Activated gamma-delta T cell treated with Interleukin-2 at 50 U/mL for 16 hours (primary cell): ENCODE data around the gene RAVER1.
"Not testable (repeated sequence)": the region's sequence is repeated elsewhere in the genome, so short reads cannot be mapped to it uniquely, and the experiment has no call there.

Experiments used
- DNase-seq: peaks from one replicate; pipeline ENCODE4 v3.0.0-alpha.2; 2020

Gene RAVER1

DNA sequence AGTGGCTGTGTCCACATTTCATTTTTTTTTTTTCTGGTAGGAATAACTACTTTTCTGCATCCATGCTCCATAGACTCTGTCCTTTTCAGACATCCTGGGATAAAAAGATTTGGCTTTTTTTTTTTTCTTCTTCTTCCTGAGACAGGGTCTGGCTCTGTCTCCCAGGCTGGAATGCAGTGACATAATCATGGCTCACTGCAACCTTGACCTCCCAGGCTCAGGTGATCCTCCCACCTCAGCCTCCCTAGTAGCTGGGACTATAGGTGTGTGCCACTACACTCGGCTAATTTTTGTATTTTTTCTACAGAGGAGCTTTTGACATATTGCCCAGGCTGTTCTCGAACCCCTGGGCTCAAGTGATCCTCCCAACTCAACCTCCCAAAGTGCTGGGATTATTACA, 10.2 kb upstream of the RAVER1 start:
- no peak for DNase-seq

DNA sequence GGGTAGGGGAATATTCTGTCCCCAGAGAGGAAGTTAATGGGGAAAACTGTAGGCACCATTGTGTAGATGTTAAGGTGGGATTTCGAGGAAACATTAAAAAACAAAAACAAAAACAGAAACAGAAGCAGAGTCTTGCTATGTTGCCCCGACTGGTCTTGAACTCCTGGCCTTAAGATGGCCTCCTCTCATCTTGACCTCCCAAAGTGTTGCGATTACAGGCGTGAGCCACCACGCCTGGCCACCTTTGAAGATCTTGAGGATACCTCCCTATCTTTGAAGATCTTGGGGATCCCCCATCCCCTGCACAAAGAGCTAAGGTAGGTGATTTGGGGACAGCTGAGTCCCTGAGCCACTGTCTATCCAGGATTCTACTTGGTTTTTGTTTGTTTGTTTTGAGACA, 6.6 kb upstream of the RAVER1 start:
- DNase-seq = no peak

DNA sequence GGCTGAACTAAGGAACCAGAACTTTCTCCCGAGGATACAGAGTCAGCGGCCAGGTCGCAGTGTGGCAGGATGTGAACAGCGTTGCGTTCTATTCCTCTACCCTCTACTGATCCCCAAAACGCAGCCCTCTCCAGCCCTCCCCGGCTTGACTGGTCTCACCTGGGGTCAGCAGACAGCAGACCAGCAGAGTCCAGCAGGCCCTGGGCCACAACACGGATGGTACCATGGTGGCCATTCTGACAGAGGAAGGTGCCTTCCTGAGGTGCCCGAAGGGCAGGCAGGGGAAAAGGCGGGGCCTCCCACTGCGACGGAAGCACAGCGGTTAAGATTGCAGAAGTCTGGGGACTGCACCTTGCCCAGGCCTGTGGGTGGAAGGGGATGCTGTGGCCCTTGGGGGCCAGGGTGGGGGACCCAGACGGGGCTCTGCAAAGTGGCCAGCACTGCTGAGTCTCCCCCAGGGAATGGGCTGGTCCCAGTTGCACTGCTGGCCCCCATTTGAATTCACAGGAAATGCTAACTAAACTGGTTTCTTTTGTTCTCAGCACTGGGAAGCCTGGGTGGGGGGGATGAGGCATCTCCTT, 6.1 kb upstream of the RAVER1 start, which contains the start of gene ICAM3:
ICAM3 (minus strand) TSS at position 245 of the 581 bp plus-strand sequence; CDS start at position 235, 10 bp downstream.
- DNase-seq = peak; percentile 68

DNA sequence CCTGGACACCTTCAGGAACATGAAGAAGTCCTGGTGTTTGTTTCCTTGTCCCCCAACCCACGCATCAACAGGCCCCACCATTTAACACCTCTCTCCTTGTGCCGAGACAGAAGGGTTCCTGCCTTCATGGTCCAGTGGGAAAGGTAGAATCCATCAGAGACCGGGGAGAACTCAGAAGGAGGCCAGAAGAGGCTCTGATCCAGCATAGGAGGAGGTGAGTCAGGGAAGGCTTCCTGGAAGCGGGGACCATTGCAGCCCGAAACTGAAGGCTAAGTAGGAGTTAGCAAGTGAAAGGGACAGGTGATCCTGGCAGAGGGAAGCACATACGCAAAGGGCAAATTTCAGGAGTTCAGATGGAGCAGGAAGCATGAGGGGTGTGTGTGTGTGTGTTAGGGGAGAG, 5.6 kb upstream of the RAVER1 start:
- no peak for DNase-seq

DNA sequence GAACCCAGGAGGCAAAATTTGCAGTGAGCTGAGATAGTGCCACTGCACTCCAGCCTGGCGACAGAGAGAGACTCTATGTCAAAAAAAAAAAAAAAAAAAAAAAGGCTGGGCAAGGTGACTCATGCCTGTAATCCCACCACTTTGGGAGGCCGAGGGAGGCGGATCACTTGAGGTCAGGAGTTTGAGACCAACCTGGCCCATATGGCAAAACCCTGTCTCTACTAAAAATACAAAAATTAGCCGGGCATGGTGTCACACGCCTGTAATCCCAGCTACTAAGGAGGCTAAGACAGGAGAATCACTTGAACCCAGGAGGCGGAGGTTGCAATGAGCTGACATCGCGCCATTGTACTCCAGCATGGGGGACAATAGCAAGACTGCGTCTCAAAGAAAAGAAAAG, 3.4 kb upstream of the RAVER1 start:
- DNase-seq = not testable (repeated sequence)

DNA sequence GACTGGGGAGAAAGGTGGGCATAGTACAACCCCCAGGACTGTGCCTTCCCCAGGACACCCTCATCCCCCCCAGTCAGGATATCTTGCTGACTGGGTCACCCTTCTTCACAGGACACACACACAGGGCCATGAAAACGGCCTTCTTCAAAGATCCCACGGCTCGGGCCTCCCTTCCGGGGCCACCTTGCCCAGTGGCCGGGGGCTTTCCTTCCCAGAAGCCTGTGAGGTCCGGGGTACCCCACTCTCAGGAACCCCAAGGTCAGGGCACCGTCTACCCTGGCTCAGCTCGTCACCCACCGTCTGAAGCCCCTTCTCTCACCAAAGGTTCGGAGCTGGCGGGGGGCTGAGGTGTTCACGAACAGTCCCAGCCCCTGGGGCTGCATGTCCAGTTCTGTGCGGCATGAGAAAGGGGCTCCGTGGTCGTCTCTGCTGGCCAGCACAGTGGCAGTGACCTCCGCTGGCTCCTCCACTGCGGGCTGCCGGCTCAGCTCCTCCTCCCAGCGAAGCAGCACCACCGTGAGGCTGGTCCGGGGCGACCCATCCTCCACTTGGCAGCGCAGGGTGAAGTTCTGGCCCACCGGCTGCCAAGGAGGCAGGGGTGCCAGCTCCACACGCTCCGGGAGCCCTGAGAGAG, 2.1 kb upstream of the RAVER1 start:
- DNase-seq = no peak

DNA sequence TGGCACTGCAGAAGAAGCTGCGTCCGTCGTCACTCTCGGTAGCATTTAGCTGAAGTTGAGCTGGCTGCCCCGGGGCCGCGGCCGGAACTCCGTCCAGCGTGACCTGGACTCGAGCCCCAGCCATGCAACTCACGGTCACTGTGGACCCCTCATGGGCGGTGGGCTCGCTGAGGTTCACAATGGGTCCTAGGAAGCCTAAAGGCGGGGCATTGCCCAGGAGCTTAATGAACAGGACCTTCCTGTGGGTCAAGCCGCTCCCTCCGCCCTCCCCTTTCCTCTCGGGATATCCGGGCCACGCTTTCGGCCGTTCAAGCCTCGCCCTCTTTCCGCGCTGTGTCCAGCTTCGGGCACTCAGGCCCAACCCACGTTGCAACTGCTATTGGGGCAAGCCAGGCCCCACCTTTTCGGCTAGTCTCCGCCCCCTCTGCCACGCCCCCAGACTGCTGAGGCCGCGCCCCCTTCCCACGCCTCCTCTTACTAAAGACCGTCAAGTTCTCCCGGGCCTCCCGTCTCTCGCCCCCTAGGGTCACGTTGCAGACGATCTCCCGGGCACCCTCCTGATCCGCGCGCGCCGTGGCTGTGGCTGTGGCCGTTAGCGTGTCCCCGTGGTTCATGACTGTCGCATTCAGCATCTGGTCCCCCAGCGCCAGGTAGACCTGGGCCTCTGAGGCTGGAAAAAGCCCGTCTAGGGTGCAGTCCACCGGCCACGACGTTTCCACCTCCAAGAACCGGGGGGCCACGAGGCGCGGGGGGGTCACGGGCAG, 1.4 kb upstream of the RAVER1 start:
- DNase-seq = no peak

DNA sequence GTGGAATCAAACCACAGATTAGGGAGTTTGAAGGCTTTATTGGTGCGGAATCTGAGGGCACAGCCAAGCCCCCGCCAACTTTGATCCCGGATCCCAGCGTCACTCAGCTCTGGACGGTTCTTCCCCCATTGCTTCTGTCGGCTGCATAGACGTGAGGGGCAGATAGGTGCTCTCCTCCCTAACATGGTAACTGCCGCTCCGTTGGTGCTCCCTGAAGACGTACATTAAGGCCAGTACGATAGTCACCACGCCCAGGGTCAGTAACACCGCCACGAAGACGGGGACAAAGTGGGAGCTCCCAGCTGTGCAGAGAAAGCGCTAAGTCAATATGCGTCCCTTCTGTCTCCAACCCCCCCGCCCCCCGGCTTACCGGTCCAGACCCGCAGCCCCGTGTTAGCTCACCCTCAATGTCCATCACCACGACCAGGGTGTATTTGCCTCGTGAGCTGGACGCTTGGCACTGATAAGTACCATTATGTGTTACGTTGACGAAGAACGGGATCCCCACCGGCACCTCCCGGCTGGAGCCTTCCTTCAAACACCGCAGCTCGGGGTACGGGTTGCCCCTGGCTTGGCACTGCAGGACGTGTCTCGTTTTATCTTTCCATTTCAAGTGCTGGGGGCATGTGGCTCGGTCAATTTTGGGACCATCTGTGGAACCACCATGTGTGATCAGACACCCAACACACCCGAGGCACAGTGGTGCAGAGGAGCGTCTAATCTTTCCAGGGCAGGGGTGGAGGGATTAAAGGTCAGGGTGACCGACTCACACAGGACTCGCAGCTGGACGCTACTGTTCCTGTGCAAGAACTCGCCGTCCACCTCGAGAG, 644 bp upstream of the RAVER1 start:
- no peak for DNase-seq

DNA sequence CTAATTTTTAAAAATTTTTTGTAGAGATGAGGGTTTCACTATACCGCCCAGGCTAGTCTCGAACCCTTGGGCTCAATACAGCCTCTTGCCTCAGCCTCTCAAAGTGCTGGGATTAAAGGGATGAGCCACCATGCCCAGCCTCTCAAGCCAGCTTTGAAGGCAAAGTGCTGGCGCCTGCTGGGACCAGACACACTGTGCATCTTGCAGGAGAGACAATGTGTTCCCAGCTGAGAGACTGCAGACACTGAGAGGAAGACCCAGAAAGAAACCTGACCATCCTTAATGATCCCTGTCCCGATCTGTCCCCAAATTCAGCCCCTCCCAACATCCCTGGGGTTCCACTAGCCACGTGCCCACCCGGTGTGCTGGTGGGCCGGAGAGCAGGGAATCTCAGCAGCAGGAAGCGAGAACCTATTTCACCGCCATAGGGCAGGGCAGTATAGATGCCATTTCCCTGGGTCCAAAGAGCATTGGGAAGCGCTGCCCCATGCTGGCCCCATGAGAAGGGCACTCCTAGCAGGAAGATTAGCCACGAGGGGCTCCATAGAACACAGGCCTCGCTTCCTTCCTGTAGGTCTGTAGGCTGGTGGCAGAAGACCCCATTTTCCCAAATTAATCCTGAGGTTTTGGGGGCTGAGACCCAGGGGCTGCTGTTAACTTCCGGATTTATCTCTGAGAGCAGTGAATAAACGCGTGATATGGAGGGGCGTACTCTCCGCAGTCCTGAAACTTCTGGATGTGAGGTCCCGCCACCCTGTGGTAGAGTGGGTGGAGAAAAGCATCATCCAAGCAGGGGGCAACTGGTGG, 968 bp downstream of the RAVER1 start:
- no peak for DNase-seq

DNA sequence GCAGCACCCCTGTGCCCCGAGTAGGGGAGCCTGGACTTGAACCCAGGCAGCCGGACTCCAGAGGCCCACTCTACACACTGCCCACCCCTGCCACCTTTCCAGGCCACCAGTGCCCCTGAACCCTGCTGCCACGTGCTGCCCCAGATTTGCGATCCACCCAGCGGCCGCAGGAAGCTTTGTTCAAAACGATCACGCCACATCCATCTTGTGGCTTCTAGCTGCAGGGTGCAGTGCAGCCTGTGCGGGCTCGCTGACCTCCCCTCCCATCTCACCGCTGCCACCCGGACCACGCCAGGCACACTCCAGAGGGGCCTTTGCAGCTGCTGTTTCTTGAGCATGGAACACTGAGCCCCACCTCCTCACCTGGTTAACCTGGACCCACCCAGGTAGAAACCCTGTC, 3.8 kb downstream of the RAVER1 start:
- no peak for DNase-seq

DNA sequence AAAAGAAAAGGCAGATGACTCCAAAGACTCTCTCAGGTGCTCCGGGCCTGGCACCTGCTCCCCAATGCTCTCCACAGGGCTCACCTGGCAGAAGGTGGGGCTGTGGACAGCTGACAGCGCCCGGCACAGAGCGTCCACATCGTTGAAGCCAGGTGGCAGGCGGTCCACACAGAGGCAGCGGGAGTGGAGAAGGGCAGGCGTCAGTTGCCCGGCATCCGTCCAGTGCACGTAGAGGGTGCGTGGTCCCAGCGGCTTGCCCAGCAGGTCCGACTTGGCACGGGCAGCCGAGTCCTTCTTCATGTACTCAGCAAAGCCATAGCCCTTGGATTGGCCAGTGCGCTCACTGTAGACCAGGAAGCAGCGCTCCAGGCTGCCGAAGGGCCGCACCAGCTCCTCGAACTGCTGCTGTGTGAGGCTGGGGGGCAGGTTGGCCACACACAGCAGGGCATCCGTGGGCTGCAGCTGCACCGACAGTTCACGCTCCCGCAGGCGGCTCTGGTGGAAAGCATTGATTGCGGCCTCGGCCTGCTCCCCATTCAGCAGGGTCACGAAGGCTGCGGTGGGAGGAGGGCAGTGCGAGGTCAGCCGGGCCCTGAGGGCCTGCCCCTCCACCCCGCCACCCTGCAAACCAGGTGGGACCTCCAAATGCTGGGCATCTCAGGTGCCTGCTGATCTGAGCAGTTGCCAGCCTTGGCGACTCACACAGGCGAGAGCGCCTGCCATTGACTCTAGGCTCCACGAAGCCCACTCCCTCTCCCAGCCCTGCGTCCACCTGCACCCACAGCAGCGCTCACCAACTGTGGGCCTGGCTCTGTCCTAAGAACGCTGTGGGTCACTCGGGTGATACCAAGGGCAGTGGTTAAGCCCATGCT, 4.5 kb downstream of the RAVER1 start:
- DNase-seq = no peak

DNA sequence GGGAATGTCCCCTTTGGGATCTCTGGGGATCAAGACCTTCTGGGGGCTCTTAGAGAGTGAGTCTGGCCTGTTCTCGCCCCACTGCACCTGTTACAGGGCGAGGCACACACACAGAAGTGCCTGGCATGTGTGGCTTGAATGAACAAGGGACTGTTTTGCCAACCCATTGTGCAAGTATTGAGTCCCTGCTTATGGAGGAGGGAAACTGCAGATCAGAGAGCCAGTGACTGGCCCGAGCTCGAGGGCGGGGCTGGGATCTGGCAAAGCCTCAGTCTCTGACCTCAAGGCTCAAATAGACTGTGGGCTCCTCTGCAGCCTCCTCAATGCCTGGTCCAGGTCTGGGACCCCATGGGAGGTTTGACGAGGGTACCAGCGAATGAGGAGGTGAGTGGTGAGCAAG, 5.5 kb downstream of the RAVER1 start:
- DNase-seq = no peak

DNA sequence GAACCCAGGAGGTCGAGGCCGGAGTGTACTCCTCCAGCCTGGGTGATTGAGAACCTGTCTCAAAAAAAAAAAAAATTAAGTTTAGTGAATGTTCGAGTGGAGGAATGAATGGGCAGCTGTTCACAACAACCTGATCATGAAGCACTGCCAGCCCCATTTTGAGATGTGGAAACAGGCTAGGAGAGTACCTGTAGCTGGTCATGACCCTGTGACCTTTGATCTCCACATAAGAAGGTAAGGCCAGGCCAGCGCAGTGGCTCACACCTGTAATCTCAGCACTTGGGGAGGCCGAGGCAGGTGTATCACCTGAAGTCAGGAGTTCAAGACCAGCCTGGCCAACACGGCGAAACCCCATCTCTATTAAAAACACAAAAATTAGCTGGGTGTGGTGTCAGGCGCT, 7.6 kb downstream of the RAVER1 start:
- DNase-seq = no peak

DNA sequence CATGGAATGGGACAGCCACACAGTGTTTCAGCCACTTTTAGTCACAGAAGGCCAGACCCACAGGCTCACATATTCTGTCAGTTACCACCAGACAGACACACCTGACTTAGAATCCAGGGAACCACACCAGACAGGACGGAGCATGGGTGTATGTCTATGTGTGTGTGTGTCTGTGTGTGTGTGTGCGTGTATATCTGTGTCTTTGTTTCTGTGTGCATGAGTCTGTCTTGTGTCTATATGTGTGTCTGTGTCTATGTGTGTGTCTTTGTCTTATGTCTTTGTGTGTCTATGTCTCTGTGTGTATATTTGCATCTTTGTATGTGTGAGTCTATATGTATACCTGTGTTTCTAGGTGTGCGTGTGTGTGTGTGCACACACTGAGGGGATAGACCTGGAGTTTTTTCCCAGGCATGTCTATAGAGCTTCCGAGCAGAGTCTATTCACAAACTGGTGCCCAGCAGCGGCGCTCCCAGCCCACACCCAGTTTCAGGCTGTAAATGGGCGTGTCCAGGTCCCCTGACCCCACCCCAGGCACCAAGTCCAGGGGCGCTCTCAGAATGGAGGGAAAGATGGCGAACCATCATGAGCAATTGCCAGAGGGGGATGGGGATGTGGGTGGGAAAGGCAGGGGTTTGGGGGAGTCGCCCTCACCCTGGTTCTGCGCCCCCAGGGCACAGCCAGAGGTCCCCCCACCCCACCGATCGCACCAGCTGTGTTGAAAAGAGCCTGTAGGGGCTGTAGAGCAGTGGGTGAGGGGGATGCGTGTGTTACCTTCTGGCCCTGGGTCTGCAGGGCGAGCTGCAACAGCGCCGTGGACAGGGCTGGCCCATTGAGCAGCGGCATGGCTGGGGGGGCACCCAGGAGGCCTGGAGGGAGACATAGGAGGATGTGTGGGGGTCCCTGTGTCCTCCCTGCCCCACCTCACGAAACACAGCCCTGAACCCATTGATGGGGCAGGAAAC, 11.2 kb downstream of the RAVER1 start:
- no peak for DNase-seq

DNA sequence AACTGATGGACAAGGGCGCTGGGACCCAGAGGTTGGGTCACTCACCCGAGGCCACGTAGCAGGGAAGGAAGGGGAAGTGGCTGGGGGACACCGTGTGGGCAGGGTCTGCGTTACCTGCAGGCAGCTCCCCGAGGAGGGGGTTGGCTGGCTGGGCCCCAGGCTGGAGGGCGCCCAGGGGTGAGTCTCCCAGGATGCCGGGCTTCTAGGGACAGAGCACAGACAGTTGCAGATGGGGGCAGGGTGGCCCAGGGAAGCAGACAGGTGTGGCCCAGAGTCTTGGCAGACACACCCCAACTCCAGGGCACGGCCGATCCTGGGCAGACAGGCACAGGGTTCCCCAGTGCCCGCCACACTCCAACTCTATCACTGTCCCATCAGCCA, 11.9 kb downstream of the RAVER1 start:
- no peak for DNase-seq

DNA sequence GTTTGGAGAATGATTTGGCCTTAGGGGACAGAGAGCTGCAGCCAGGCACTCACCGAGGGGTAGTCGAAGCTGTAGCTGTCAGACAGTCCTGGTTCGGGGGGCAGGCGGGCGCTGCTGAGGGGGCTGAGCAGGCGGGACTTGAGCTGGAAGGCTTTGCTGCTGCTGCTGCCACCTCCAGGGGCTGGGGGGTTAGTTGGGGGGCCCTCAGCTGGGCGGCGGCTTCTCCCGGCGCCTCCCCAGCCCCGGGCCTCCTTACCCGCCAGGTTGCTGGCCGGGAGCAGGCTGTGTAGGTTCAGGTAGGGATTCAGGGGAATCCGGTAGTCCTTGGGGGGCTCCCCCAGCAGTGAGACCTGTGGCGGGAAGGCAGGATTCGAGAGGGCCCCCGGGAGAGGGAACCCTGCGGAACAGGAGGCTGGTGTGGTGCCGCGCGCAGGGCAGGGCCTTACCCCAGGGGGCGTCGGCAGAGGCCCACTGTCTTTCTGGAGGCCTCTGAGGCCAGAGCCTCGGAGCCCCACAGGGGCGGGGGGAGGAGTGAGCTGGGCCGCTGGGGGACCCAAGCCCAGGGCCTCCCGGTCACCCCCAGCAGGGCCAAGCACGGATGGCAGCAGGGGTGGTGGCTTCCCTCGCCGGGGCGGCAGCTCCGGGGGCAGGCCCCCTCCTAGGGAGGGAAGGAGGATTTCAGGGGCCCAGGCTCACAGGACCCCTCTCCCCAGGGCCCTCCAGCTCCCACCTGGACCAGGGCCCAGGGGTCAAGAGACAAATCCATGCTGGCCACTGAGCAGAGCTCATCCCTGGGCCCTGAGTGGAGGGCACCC, 12.5 kb downstream of the RAVER1 start:
- DNase-seq = no peak

DNA sequence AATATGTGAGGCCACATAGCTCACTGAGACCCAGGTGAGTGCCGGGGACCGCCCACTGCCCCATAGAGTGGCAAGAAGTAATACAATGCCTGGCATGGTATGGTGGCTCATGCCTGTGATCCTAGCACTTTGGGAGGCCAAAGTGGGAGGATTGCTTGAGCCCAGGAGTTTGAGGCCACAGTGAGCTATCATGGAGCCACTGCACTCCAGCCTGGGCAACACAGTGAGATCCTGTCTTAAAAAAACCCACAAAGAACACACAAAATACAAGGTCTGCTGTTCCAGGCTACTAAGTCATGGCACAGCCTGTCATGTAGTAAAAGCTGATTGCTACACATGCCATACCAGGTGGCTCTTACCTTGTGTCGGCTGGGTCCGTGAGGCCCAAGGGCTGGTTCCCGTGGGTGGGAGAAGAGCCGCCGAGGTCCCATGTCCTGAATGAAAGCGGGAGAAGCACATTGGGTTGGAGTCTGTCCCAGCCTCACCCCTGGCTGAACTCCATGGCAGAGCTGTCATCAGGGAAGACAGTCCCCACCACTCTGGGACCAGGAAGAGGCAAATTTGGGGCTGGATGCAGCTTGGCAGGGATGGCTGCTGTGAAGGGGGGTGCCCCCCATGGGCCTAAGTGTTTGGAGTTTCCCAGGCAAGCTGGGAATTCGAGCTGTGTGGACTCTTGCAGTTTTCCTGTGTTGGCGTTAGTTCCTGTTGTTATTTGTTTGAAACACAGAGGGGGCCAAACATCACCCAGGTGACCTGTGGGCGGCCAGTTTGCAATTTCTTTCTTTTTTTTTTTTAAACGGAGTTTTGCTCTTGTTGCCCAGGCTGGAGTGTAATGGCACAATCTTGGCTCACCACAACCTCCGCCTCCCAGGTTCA, 14.3 kb downstream of the RAVER1 start:
- no peak for DNase-seq

DNA sequence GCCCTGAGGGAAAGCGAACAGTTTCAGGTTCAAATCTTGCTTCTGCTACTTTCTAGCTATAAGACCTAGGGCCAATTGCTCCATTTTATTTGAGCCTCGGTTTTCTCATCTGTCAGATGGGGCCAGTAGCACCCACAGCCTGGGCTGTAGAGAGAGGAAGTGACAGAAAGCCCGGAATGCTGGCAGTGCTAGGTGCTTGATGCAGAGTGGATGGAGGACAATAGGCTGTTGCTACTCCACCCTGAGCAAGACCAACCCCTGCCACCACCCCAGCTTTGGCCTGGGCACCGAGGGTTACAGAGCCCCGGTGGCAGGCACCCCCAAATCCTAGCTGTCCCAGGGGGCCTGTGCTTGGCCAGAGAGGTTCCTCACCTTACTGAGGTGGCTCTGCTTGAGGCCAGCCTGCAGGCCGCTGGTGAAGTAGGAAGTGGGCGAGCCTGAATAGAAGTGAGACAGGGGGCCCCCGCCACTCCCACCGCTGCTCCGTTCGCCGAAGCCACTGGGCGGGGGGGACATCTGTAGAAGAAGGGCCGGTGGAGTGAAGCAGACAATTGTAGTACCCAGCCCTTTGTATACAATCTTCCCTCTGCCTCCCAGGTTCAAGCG, 15.4 kb downstream of the RAVER1 start:
- DNase-seq = no peak
